ENCODE measurements around the gene CTNNA3.

DNA sequence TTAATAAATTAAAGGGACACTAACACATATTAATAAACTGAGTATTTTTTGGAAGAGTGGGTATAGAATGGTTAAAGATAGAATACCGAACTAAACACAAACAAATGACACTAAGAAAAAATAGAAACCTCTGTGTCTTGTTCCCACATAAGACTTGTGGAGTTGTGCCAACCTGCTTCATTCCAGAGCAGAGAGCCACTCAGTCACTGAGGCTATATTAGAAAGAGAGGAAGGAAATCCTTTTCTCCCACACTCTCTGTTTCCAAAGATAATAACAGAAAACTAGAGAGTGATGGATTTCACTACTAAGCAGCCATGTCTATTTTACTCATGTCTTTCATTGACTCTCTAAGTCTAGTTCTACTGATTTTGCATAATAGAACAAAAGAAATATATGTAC, 26.0 kb downstream of the CTNNA3 start:
- TF ChIP-seq, protein P1, sequence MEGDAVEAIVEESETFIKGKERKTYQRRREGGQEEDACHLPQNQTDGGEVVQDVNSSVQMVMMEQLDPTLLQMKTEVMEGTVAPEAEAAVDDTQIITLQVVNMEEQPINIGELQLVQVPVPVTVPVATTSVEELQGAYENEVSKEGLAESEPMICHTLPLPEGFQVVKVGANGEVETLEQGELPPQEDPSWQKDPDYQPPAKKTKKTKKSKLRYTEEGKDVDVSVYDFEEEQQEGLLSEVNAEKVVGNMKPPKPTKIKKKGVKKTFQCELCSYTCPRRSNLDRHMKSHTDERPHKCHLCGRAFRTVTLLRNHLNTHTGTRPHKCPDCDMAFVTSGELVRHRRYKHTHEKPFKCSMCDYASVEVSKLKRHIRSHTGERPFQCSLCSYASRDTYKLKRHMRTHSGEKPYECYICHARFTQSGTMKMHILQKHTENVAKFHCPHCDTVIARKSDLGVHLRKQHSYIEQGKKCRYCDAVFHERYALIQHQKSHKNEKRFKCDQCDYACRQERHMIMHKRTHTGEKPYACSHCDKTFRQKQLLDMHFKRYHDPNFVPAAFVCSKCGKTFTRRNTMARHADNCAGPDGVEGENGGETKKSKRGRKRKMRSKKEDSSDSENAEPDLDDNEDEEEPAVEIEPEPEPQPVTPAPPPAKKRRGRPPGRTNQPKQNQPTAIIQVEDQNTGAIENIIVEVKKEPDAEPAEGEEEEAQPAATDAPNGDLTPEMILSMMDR (IDR thresholded peaks at IDR 0.05): no peak
- TF ChIP-seq POLR2A (IDR thresholded peaks at IDR 0.05) (no peak), POLR2AphosphoS5 (IDR thresholded peaks at IDR 0.05) (no peak)

Measured in upper lobe of left lung (tissue), 4 donors.